K562 (cell line): ENCODE measurements around the gene CCDC185. TPM values are rescaled to one million over a fixed set of nuclear protein-coding genes. Genes with fewer than 3 reads are reported as not detected.

ENCODE experiments used
- ATAC-seq: fragments of 200-7000 bp; cut with Tn5 transposase; 3 replicates; pipeline ENCODE4 v1.9.1; 2020; ENCODE audit warnings: moderate library complexity
- BruUV-seq: library from RNA; stranded (reverse); fragments of 400-500 nt; replicated peaks from 2 replicates; lab custom pipeline; 2021; lab: Mats Ljungman, UMichigan
- CTCF ChIA-PET: fragments of 300-600 bp; formaldehyde crosslinking; extraction: SDS; loops from one replicate; lab custom pipeline; 2021; ENCODE audit warnings: low intra/inter-chr PET ratio; lab: Yijun Ruan, JAX
- POLR2A ChIA-PET: fragments of 300-600, 350-650 bp; sonication (Branson Sonifier 250); formaldehyde crosslinking; extraction: SDS; loops from one replicate; lab custom pipeline; 2021; ENCODE audit warnings: antibody characterized with exemption, inconsistent platforms; lab: Yijun Ruan, JAX
- DNase-seq, 4 experiments: peaks; one replicate each; pipeline versions ENCODE4 v3.0.0 to v3.0.0-alpha.2; 2011 to 2018; ENCODE audit warnings: low spot score in 3 of 4, mixed read lengths in 3 of 4; ENCODE audit errors: extremely low read depth in 1 of 4
- FAIRE-seq: peaks from 2 replicates; lab custom pipeline; 2011; peaks lifted over from hg19 to GRCh38; lab: Jason Lieb, UNC
- H2AFZ ChIP-seq: 2 replicates; pipeline ENCODE4 v1.6.0; 2011; ENCODE audit warnings: low read depth, low read length, control low read depth, inconsistent platforms
- H3K27ac ChIP-seq: fragments of 200-600 bp; 3 replicates; pipeline ENCODE4 v1.8.0; 2011; ENCODE audit warnings: low read depth, mild to moderate bottlenecking, control low read depth, inconsistent platforms, low read length, moderate library complexity, mixed read lengths; ENCODE audit errors: extremely low read depth
- H3K27me3 ChIP-seq, 2 experiments: fragments of 300-600 bp in 1 of 2; 2 replicates in 1 of 2; 3 replicates in 1 of 2; pipeline versions ENCODE4 v1.6.0 to v1.8.0; 2011; ENCODE audit warnings: inconsistent platforms in 2 of 2, low read length in 2 of 2, mild to moderate bottlenecking in 1 of 2, mixed read lengths in 1 of 2, moderate library complexity in 1 of 2; ENCODE audit not compliant: control insufficient read depth in 2 of 2, insufficient read depth in 2 of 2
- H3K36me3 ChIP-seq: fragments of 300-600 bp; 3 replicates; pipeline ENCODE4 v1.8.0; 2011; ENCODE audit warnings: mild to moderate bottlenecking, low read length, inconsistent platforms; ENCODE audit not compliant: control insufficient read depth, insufficient read depth
- H3K4me1 ChIP-seq, 2 experiments: fragments of 200-600 bp in 1 of 2; replicated peaks in 1 of 2; 2 replicates in 1 of 2; 3 replicates in 1 of 2; pipeline versions ENCODE4 v1.5.1 to v1.8.0; 2011; ENCODE audit warnings: inconsistent platforms in 2 of 2, low read length in 2 of 2, mild to moderate bottlenecking in 1 of 2, mixed read lengths in 1 of 2, moderate library complexity in 1 of 2; ENCODE audit not compliant: control insufficient read depth in 2 of 2, insufficient read depth in 2 of 2
- H3K4me2 ChIP-seq: 2 replicates; pipeline ENCODE4 v1.6.1; 2011; ENCODE audit warnings: low read length, control low read depth, inconsistent platforms, mixed read lengths; ENCODE audit not compliant: insufficient read depth
- H3K4me3 ChIP-seq: fragments of 200-600 bp; sonication (generic), shearing (Covaris generic); 2 replicates; pipeline ENCODE4 v1.5.1; 2016; ENCODE audit warnings: control low read depth, inconsistent platforms
- H3K79me2 ChIP-seq: fragments of 200-600 bp; 3 replicates; pipeline ENCODE4 v1.8.0; 2011; ENCODE audit warnings: low read length, inconsistent platforms; ENCODE audit not compliant: control insufficient read depth, insufficient read depth
- H3K9ac ChIP-seq, 2 experiments: 2 replicates each; pipeline versions ENCODE4 v1.6.0 to v1.6.1; 2011; ENCODE audit warnings: low read depth in 2 of 2, low read length in 2 of 2, control low read depth in 1 of 2, inconsistent platforms in 1 of 2, mild to moderate bottlenecking in 1 of 2, mixed read lengths in 1 of 2; ENCODE audit not compliant: insufficient read depth in 1 of 2
- H3K9me1 ChIP-seq: one replicate; pipeline ENCODE4 v1.6.0; 2011; ENCODE audit warnings: inconsistent platforms, mild to moderate bottlenecking, low read length, moderate library complexity; ENCODE audit not compliant: control insufficient read depth, insufficient read depth
- H3K9me3 ChIP-seq: replicated peaks from 2 replicates; pipeline ENCODE4 v1.5.1; 2011; ENCODE audit warnings: low read depth, low read length, inconsistent platforms; ENCODE audit not compliant: control insufficient read depth, insufficient read depth
- H4K20me1 ChIP-seq: replicated peaks from 2 replicates; pipeline ENCODE4 v1.6.1; 2011; ENCODE audit warnings: low read length, inconsistent platforms, mixed read lengths; ENCODE audit not compliant: control insufficient read depth, insufficient read depth
- ATF1 ChIP-seq, 2 experiments: fragments of 450-650 bp in 1 of 2; IDR thresholded peaks; 2 replicates each; pipeline ENCODE4 v1.6.1; 2016; ENCODE audit warnings: missing compliant biosample characterization in 1 of 2, missing genetic modification characterization in 1 of 2
- CBFA2T3 ChIP-seq: fragments of 450-650 bp; IDR thresholded peaks from 2 replicates; pipeline ENCODE4 v1.6.1; 2017
- EZH2 ChIP-seq: IDR thresholded peaks from 2 replicates; pipeline ENCODE4 v1.6.1; 2012; ENCODE audit warnings: low read depth, mild to moderate bottlenecking, inconsistent platforms, low read length, borderline replicate concordance
- FOXJ3 ChIP-seq: sonication (generic); formaldehyde crosslinking; IDR thresholded peaks from 2 replicates; pipeline ENCODE4 v1.4.0; 2020; ENCODE audit warnings: mild to moderate bottlenecking, missing genetic modification reagents
- HMG20B ChIP-seq: fragments of 250-450 bp; sonication (Bioruptor Pico); IDR thresholded peaks from 2 replicates; pipeline ENCODE4 v1.5.0; 2021; ENCODE audit warnings: mild to moderate bottlenecking
- KDM1A ChIP-seq, 2 experiments: fragments of 450-650 bp; IDR thresholded peaks; 2 replicates each; pipeline ENCODE4 v1.6.1; 2016; ENCODE audit warnings: mild to moderate bottlenecking in 2 of 2
- MCM2 ChIP-seq: fragments of 450-650 bp; IDR thresholded peaks from 2 replicates; pipeline ENCODE4 v1.6.1; 2017; ENCODE audit warnings: low read depth, mild to moderate bottlenecking
- SRSF3 ChIP-seq: fragments of 200-400 bp; formaldehyde crosslinking; IDR thresholded peaks from 2 replicates; pipeline ENCODE4 v1.6.1; 2016; ENCODE audit warnings: mild to moderate bottlenecking, low read length, moderate library complexity; ENCODE audit not compliant: insufficient read depth
- TAF9B ChIP-seq: fragments of 450-650 bp; IDR thresholded peaks from 2 replicates; pipeline ENCODE4 v1.6.1; 2018; ENCODE audit warnings: mild to moderate bottlenecking; ENCODE audit not compliant: partially characterized antibody
- ZNF134 ChIP-seq: fragments of 250-450 bp; sonication (Bioruptor Pico); conservative IDR thresholded peaks from 2 replicates; pipeline ENCODE4 v1.4.0; 2020
- ZNF239 ChIP-seq: fragments of 250-450 bp; sonication (Bioruptor Pico); IDR thresholded peaks from 2 replicates; pipeline ENCODE4 v1.4.0; 2020; ENCODE audit warnings: mild to moderate bottlenecking
- ZNF586 ChIP-seq: fragments of 450-650 bp; formaldehyde crosslinking; conservative IDR thresholded peaks from 2 replicates; pipeline ENCODE4 v1.4.0; 2020; ENCODE audit warnings: mild to moderate bottlenecking, moderate library complexity
- ZNF644 ChIP-seq: fragments of 200-800 bp; sonication (Bioruptor generic); IDR thresholded peaks from 2 replicates; pipeline ENCODE4 v1.6.1; 2016; ENCODE audit warnings: low read depth, missing genetic modification characterization, missing compliant biosample characterization
- WGBS: fragments of 100-300 bp; shearing (Covaris generic); methylation state at CpG from one replicate; pipeline ENCODE4 v1.1.6; 2016; ENCODE audit warnings: low coverage, mixed read lengths; ENCODE audit not compliant: insufficient coverage; ENCODE audit errors: missing lambda C conversion rate; 5-methylcytosine and 5-hydroxymethylcytosine counted together
- in situ Hi-C: fragments of 300-500 bp; cut with MboI; formaldehyde crosslinking; loops from 4 replicates; pipeline ENCODE4 v1.15.0; 2018; ENCODE audit warnings: inconsistent platforms, mixed read lengths
- intact Hi-C: fragments of 100-400 bp; cut with micrococcal nuclease; formaldehyde crosslinking; loops from 2 replicates; pipeline ENCODE4 v1.14.2; 2022
- polyA plus RNA-seq, 8 experiments: library from polyadenylated mRNA; depleted of rRNA in 4 of 8; stranded (reverse) in 5 of 8; unstranded in 3 of 8; fragments of >200 nt; fragmentation: Nextera tagmentation in 2 of 8; fragmentation: Illumina TruSeq in 1 of 8; extraction: Ambion mirVana in 2 of 8; extraction: Trizol in 1 of 8; gene quantifications; 2 replicates each; pipeline versions ENCODE4 v1.2.1 to v1.2.3, GENCODE V29; 2011 to 2014; ENCODE audit warnings: inconsistent platforms in 1 of 8, missing spikeins in 1 of 8
- total RNA-seq, 7 experiments: library from RNA; depleted of rRNA in 6 of 7; stranded (reverse); fragments of >200 nt in 6 of 7; fragmentation: Illumina TruSeq in 2 of 7; extraction: Trizol in 2 of 7; gene quantifications; 2 replicates each; pipeline versions ENCODE4 v1.2.1 to v1.2.3, GENCODE V29; 2011 to 2021; ENCODE audit warnings: low replicate concordance in 1 of 7
- TF ChIP-seq, protein P1 (sequence below): sonication (generic); formaldehyde crosslinking; IDR thresholded peaks from 2 replicates; pipeline ENCODE4 v1.9.0; 2022; ENCODE audit warnings: mild to moderate bottlenecking, missing genetic modification reagents
- TF ChIP-seq, protein P2 (sequence below): conservative IDR thresholded peaks from 2 replicates; pipeline ENCODE4 v1.6.1; 2011; ENCODE audit warnings: low read depth, mild to moderate bottlenecking, low read length; ENCODE audit not compliant: control insufficient read depth

CCDC185 gene
- total and polyA plus RNA-seq, 9 of the 15 experiments (the other 6 are each of a cell fraction or from before 2014, with no cell fraction given): not detected

DNA sequence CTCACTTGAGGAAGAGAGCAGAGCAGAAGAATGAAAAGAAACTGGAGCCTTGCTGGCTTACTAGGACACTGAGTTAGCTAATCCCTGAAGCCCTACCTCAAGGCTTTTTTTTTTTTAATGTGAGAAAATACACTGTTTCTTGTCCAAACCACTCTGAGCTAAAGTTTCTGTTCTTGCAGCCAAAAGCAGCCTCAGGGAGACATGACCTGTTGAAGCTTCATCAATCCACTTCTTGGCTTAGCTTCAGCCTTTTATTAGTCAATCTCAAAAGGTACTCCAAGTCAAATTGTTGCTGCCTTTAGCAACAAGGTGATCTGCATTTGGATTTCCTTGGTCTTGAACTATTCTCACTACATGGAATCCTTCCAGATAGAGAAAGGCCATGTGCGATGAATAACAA, 33.7 kb downstream of the CCDC185 start (continued):
- no peak for TF ChIP-seq SRSF3

DNA sequence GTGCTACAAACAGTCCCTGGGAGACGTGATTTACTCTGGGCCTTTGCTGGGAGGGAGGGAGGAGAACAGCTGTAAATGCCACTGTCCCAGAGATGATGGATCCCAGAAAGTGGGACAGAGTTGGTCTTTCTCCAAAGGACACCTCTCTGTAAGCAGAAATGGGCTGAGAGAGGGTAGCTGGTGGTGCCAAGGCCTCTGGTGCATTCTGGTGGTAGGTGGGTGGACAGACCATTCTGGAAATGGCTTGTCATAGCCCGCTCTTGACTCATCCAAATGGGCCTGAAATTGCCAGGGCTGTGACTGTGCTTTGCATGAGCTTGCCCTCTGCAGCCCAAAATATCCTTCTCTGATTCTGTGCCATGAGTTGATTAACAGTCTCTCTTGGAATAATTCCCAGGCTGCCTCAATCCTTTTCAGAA, 36.1 kb downstream of the CCDC185 start:
- DNase-seq (no peak), ATAC-seq (no peak), FAIRE-seq (no peak)
- H3K4me2 ChIP-seq: no peak overlapping the region
- BruUV-seq: no TSS peak
- CTCF ChIA-PET: no interaction called here
- H3K4me3 ChIP-seq: no peak overlapping the region
- no peak overlapping the region for H3K27ac ChIP-seq
- no peak overlapping the region for H3K9ac ChIP-seq
- no peak for TF ChIP-seq ZNF134 (CRISPR knock-in tag)
- no peak for TF ChIP-seq ZNF586
- TF ChIP-seq KDM1A (IDR thresholded peaks at IDR 0.05): no peak
- TF ChIP-seq MCM2: no peak
- TF ChIP-seq, protein P1, sequence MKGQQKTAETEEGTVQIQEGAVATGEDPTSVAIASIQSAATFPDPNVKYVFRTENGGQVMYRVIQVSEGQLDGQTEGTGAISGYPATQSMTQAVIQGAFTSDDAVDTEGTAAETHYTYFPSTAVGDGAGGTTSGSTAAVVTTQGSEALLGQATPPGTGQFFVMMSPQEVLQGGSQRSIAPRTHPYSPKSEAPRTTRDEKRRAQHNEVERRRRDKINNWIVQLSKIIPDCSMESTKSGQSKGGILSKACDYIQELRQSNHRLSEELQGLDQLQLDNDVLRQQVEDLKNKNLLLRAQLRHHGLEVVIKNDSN: no peak
- TF ChIP-seq TAF9B: no peak
- TF ChIP-seq CBFA2T3: no peak
- no peak for TF ChIP-seq ZNF239 (CRISPR knock-in tag)
- no peak for TF ChIP-seq HMG20B
- TF ChIP-seq EZH2: no peak
- no peak for TF ChIP-seq ATF1 (CRISPR knock-in tag; IDR thresholded peaks at IDR 0.05)
- no peak for TF ChIP-seq ATF1 (tag; IDR thresholded peaks at IDR 0.05)
- TF ChIP-seq, protein P2, sequence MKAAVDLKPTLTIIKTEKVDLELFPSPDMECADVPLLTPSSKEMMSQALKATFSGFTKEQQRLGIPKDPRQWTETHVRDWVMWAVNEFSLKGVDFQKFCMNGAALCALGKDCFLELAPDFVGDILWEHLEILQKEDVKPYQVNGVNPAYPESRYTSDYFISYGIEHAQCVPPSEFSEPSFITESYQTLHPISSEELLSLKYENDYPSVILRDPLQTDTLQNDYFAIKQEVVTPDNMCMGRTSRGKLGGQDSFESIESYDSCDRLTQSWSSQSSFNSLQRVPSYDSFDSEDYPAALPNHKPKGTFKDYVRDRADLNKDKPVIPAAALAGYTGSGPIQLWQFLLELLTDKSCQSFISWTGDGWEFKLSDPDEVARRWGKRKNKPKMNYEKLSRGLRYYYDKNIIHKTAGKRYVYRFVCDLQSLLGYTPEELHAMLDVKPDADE: no peak
- TF ChIP-seq FOXJ3 (CRISPR knock-in tag): no peak
- no peak for TF ChIP-seq ZNF644
- WGBS: 0% methylated on average over 2 of the region's 2 CpGs
- POLR2A ChIA-PET: interaction anchor here (1.8 kb wide), 1 partner anchor 31 kb away, joined by 3 read pairs; no protein-coding TSS in a partner anchor
- no peaks in the 10 kb centered on the region for H3K79me2 ChIP-seq
- H4K20me1 ChIP-seq: no peaks in the 10 kb centered on the region
- peaks cover 0 to 12% of the 10 kb centered on the region in 2 experiments; a peak in 2 of 5 replicates for H3K27me3 ChIP-seq
- no peaks in the 10 kb centered on the region for H3K4me1 ChIP-seq
- H3K36me3 ChIP-seq: no peaks in the 10 kb centered on the region
- in situ Hi-C loops: no loop called here
- intact Hi-C loops: no loop called here
- H3K9me1 ChIP-seq: no peaks in the 10 kb centered on the region
- H3K9me3 ChIP-seq: no peaks in the 10 kb centered on the region
- H2AFZ ChIP-seq: no peak overlapping the region
